A673 (cell line): ENCODE data around the gene TSR3. TPM values are rescaled to one million over a fixed set of nuclear protein-coding genes. Genes with fewer than 3 reads are reported as not detected.

Experiments
- BruUV-seq: library from RNA; stranded (reverse); fragments of 400-500 nt; replicated peaks from 2 replicates; lab custom pipeline; 2021; lab: Mats Ljungman, UMichigan
- CTCF ChIA-PET: fragments of 300-600 bp; sonication (Branson Sonifier 250); formaldehyde crosslinking; loops from one replicate; lab custom pipeline; 2022; ENCODE audit warnings: antibody characterized with exemption; lab: Charles Lee
- POLR2A ChIA-PET: fragments of 300-600 bp; sonication (Branson Sonifier 250); formaldehyde crosslinking; loops from one replicate; lab custom pipeline; 2022; ENCODE audit warnings: antibody characterized with exemption; ENCODE audit not compliant: low non-redundant PET; lab: Charles Lee
- DNase-seq: peaks from one replicate; pipeline ENCODE4 v3.0.0-alpha.2; 2015; ENCODE audit warnings: low spot score
- H3K27ac ChIP-seq: fragments of 200-600 bp; sonication (generic); 2 replicates; pipeline ENCODE4 v1.5.1; 2016; ENCODE audit warnings: mixed run types, low read depth, mild to moderate bottlenecking, mixed read lengths, antibody characterized with exemption, low read length; ENCODE audit not compliant: poor library complexity, severe bottlenecking
- H3K27me3 ChIP-seq: fragments of 200-600 bp; sonication (generic); replicated peaks from 2 replicates; pipeline ENCODE4 v1.6.1; 2017; ENCODE audit warnings: mixed run types, low read depth, mild to moderate bottlenecking, mixed read lengths, antibody characterized with exemption, low read length; ENCODE audit not compliant: insufficient read depth, poor library complexity
- H3K36me3 ChIP-seq: fragments of 200-600 bp; sonication (generic); 2 replicates; pipeline ENCODE4 v1.6.1; 2016; ENCODE audit warnings: mixed run types, mild to moderate bottlenecking, mixed read lengths, antibody characterized with exemption, low read length; ENCODE audit not compliant: insufficient read depth, poor library complexity, severe bottlenecking
- H3K4me1 ChIP-seq: fragments of 200-600 bp; sonication (generic); 2 replicates; pipeline ENCODE4 v1.6.1; 2017; ENCODE audit warnings: mixed run types, mild to moderate bottlenecking, mixed read lengths, antibody characterized with exemption, low read length; ENCODE audit not compliant: insufficient read depth, poor library complexity, severe bottlenecking
- H3K4me3 ChIP-seq: fragments of 200-600 bp; sonication (generic); 2 replicates; pipeline ENCODE4 v1.5.1; 2016; ENCODE audit warnings: low read depth, mixed run types, mild to moderate bottlenecking, mixed read lengths, low read length; ENCODE audit not compliant: poor library complexity, severe bottlenecking
- H3K9me3 ChIP-seq: fragments of 200-600 bp; sonication (generic); 2 replicates; pipeline ENCODE4 v1.6.1; 2016; ENCODE audit warnings: mixed run types, low read depth, mild to moderate bottlenecking, mixed read lengths, antibody characterized with exemption, low read length; ENCODE audit not compliant: poor library complexity, severe bottlenecking
- EZH2 ChIP-seq: fragments of 200-600 bp; sonication (generic); IDR thresholded peaks from 2 replicates; pipeline ENCODE4 v1.6.1; 2017; ENCODE audit warnings: borderline replicate concordance, low read depth, mild to moderate bottlenecking, mixed read lengths, antibody characterized with exemption, low read length; ENCODE audit not compliant: poor library complexity, severe bottlenecking
- intact Hi-C: fragments of 100-400 bp; cut with micrococcal nuclease; formaldehyde crosslinking; loops from one replicate; pipeline ENCODE4 v1.10.0; 2022; ENCODE audit not compliant: unreplicated experiment
- total RNA-seq: library from RNA; stranded (reverse); gene quantifications from 2 replicates; pipeline ENCODE4 v1.2.3, GENCODE V29; 2021
- TF ChIP-seq, protein P1 (sequence below): fragments of 300-800, 200-600 bp; sonication (generic); conservative IDR thresholded peaks from 2 replicates; pipeline ENCODE4 v1.5.1; 2017; ENCODE audit warnings: low read depth, mild to moderate bottlenecking, antibody characterized with exemption, low read length, moderate library complexity, mixed read lengths

TSR3 gene
- total RNA-seq, 1 experiment from 2014 or later: 57.2 TPM

- ChIA-PET CTCF (no interaction called here), POLR2A (no interaction called here)
- Histone ChIP-seq H3K27me3 (peaks cover 56% of the 10 kb centered on the region), H3K27ac (no peak within 1 kb of the TSS), H3K9me3 (no peaks in the 10 kb centered on the region), H3K4me1 (peaks cover 15% of the 10 kb centered on the region), H3K4me3 (peak within 1 kb of the TSS; percentile 41), H3K36me3 (no peaks in the 10 kb centered on the region)
- no TSS peak for BruUV-seq
- TF ChIP-seq, protein P1, sequence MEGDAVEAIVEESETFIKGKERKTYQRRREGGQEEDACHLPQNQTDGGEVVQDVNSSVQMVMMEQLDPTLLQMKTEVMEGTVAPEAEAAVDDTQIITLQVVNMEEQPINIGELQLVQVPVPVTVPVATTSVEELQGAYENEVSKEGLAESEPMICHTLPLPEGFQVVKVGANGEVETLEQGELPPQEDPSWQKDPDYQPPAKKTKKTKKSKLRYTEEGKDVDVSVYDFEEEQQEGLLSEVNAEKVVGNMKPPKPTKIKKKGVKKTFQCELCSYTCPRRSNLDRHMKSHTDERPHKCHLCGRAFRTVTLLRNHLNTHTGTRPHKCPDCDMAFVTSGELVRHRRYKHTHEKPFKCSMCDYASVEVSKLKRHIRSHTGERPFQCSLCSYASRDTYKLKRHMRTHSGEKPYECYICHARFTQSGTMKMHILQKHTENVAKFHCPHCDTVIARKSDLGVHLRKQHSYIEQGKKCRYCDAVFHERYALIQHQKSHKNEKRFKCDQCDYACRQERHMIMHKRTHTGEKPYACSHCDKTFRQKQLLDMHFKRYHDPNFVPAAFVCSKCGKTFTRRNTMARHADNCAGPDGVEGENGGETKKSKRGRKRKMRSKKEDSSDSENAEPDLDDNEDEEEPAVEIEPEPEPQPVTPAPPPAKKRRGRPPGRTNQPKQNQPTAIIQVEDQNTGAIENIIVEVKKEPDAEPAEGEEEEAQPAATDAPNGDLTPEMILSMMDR: no peak
- TF ChIP-seq EZH2: no peak
- peak; percentile 56 for DNase-seq
- intact Hi-C loops: no loop called here
These were observed 18.4 kb downstream of the TSR3 start, which contains the start of gene BAIAP3 for GRCh38 chr16:1333149-1333812. TSS of gene BAIAP3 (plus strand) at chr16:1333645. CDS start at chr16:1338550, 4,905 bp downstream.

DNA sequence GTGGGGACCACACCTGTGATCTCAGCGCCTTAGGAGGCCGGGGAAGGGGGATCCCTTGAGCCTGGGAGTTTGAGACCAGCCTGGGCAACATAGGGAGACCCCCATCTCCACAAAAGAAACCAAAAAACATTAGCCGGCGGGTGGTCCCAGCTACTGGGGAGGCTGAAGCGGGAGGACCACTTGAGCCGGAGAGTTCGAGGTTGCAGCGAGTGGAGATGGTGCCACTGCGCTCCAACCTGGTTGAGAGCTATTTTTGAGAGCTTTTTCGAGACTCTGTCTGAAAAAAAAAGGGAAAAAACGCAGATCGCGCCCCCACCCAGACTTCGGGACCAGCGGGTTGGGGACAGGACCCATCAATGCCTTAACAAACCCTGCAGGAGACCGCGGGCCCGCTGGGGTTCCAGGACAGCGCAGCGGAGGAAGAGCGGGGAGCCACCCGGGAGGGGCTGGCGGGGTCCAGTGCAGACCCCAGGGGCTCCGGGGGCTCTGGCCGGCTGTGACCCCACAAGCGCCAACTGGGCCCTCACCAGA is 19.0 kb downstream of the TSR3 start:
- POLR2A ChIA-PET: no interaction called here
- Histone ChIP-seq H3K27ac (no peak overlapping the region), H3K36me3 (no peaks in the 10 kb centered on the region), H3K4me1 (peaks cover 15% of the 10 kb centered on the region), H3K27me3 (peaks cover 56% of the 10 kb centered on the region), H3K9me3 (no peaks in the 10 kb centered on the region), H3K4me3 (no peak overlapping the region)
- DNase-seq: no peak
- intact Hi-C loops: no loop called here
- TF ChIP-seq, protein P1: no peak
- TF ChIP-seq EZH2: peak; percentile 73
- BruUV-seq: no TSS peak
- CTCF ChIA-PET: no interaction called here

DNA sequence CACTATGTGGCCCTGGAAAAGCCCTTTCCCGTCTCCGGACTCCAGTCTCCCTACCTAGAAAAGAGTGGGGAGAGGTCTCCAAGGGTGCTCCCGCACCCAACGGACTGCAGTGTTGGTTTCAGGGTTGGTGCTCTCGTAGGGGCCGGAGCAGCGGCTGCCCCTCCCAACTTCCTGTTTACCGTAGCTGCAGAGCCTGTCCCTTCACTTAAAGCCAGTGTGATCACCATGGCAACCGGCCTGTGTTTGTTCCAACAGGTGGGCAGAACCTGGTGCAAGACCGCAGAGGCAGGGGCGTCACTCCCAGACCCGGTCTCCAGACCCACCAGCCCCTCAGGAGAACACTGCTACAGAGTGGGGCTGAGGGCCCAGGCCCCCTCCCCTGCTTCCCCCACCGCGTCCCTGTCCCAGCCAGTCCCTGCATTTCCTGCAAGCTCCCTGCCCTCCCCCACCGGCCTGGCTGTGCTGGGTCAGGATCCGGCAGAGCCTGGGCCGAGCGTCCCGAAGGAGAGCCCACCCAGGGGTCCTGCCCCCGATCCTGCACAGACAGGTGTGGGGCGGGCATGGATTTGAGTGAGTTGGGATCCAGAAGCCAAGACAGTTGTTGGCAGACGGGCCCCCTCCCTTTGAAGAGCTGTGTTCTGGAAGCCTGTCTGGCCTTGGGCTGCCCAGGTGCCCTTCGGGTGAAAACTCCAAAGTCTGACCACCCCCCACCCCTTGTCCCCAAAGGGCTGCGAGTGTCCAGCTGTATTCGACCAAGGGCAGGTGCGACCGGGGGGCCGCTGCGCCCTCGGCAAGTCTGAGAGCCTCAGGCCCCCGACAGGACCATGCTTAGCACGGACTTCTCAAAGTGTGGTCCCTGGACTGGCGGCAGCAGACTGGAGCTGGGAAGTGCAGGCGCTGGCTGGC is 19.7 kb downstream of the TSR3 start:
- Histone ChIP-seq H3K36me3 (no peaks in the 10 kb centered on the region), H3K9me3 (no peaks in the 10 kb centered on the region), H3K4me3 (no peak overlapping the region), H3K27me3 (peaks cover 56% of the 10 kb centered on the region), H3K4me1 (peaks cover 15% of the 10 kb centered on the region), H3K27ac (no peak overlapping the region)
- no peak for DNase-seq
- BruUV-seq: no TSS peak
- intact Hi-C loops: no loop called here
- peak; percentile 61 for TF ChIP-seq EZH2
- TF ChIP-seq, protein P1: no peak
- ChIA-PET POLR2A (no interaction called here), CTCF (no interaction called here)
